GM06990 (cell line): ENCODE measurements around the gene GGA1.

Source experiments
- DNase-seq: peaks from one replicate; pipeline ENCODE4 v3.0.0-alpha.2; 2011; ENCODE audit not compliant: insufficient read length; ENCODE audit errors: extremely low read depth
- H3K27me3 ChIP-seq: replicated peaks from 2 replicates; pipeline ENCODE4 v1.6.0; 2011; ENCODE audit warnings: low read length; ENCODE audit not compliant: control insufficient read depth, insufficient read depth
- H3K36me3 ChIP-seq: 2 replicates; pipeline ENCODE4 v1.5.1; 2011; ENCODE audit warnings: low read length; ENCODE audit not compliant: control insufficient read depth, insufficient read depth
- H3K4me3 ChIP-seq: replicated peaks from 2 replicates; pipeline ENCODE4 v1.5.1; 2011; ENCODE audit warnings: low read depth, mild to moderate bottlenecking, control low read depth, low read length
- TF ChIP-seq, protein P1 (sequence below): IDR thresholded peaks from 2 replicates; pipeline ENCODE4 v1.5.1; 2011; ENCODE audit warnings: low read length, control low read depth, mild to moderate bottlenecking, inconsistent platforms; ENCODE audit not compliant: insufficient read depth, poor library complexity, severe bottlenecking

Gene GGA1

DNA sequence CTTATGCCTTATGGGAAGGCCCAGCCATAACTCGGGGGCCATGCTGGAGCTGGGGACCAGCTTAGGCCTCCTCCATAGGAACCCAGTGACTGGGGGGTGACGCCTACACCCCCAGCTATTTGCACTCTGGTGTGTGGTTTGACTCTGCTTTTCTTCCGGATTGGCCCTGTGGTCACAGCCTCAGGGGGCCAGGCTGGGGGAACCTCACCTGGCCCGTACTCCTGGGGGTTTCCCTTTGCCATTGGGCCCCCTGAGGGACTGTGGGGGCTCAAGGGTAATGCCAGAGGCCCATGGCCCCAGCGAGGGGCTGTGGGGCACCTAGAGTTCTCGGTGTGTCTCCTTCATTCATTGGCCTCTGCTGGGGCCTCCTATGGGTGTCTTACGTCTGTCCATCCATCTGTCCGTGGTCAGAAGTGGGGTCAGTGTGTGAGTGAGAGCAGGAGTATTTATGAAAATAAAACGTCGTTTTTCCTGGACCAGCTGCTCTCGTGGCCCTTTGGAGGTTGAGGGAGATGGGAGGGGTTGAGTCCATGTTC lies 24.5 kb downstream of the GGA1 start:
- peak; percentile 80 for DNase-seq
- H3K4me3 ChIP-seq, result peak overlapping the region; percentile 15; the same call in 1 of the 2 replicates
- TF ChIP-seq, protein P1, sequence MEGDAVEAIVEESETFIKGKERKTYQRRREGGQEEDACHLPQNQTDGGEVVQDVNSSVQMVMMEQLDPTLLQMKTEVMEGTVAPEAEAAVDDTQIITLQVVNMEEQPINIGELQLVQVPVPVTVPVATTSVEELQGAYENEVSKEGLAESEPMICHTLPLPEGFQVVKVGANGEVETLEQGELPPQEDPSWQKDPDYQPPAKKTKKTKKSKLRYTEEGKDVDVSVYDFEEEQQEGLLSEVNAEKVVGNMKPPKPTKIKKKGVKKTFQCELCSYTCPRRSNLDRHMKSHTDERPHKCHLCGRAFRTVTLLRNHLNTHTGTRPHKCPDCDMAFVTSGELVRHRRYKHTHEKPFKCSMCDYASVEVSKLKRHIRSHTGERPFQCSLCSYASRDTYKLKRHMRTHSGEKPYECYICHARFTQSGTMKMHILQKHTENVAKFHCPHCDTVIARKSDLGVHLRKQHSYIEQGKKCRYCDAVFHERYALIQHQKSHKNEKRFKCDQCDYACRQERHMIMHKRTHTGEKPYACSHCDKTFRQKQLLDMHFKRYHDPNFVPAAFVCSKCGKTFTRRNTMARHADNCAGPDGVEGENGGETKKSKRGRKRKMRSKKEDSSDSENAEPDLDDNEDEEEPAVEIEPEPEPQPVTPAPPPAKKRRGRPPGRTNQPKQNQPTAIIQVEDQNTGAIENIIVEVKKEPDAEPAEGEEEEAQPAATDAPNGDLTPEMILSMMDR, result no peak
- H3K36me3 ChIP-seq, result peaks cover 21% of the 10 kb centered on the region
- no peaks in the 10 kb centered on the region for H3K27me3 ChIP-seq

DNA sequence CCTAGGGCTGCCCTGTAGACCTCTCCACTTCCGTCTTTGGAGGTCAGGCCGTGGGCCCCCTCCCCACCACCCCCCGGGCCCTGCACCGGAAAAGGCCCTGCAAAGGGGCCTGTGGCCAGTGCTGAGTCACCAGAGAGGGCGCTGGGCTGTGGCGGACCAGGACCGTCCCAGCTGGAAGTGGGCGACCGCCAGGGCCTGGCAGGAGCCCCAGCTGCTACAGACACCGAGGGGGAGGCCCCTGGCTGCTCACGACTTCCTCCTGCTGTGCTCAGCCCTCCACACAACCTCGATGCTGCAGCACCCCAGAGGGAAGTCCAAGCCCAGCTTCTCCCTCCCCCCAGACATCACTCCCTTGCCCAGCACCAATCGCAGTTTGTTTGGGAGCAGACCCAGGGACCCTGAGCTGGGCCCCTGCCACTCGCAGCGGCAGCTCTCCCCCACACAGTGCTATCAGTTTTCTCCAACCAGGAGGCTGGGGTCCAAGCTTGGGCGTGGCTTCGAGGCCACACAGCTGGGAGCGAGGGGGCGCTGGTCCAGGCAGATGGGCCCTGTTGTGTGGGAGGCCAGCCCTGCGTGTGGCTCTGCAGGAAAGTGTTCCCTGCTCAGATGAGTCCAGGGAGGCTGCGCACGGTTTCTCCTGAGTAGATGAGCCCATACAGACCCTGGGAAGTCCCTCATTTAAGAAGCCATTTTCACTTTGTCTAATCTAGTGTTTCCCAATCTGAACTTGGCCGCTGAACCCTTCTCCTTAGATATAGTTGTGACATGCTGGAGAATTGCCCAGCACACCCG lies 25.2 kb downstream of the GGA1 start:
- TF ChIP-seq, protein P1, result peak; percentile 31
- Histone ChIP-seq H3K36me3 (peaks cover 19% of the 10 kb centered on the region), H3K4me3 (peak overlapping the region; percentile 34; the same call in 1 of the 2 replicates), H3K27me3 (no peaks in the 10 kb centered on the region)
- peak; percentile 87 for DNase-seq

DNA sequence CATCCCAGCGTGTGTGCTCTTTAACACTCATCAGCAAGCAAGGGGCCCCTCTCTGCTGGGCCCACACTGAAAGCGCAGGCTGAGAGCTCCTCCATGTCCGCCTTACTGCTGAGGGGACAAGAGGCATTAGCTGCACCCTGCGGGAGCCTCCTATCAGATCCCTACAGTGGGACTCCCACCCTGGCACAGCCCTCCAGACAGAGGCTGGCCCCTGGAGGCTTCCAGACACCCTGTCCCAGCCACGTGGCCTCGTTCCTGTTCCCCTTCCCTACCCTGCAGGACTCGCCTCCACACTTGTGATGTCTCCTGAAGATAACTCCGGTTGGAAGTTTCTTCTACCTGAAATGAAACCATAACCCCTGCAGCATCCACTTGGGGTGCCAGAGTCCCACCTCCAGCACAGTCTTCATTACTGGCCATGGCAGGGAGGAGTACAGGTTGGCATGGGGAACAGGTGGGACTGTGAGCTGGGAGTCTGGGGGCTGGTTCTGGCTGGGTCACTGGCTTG lies 25.8 kb downstream of the GGA1 start:
- TF ChIP-seq, protein P1, result peak; percentile 54
- peak overlapping the region; percentile 34 for H3K4me3 ChIP-seq
- peak; percentile 63 for DNase-seq
- H3K36me3 ChIP-seq, result peaks cover 13% of the 10 kb centered on the region
- no peaks in the 10 kb centered on the region for H3K27me3 ChIP-seq

DNA sequence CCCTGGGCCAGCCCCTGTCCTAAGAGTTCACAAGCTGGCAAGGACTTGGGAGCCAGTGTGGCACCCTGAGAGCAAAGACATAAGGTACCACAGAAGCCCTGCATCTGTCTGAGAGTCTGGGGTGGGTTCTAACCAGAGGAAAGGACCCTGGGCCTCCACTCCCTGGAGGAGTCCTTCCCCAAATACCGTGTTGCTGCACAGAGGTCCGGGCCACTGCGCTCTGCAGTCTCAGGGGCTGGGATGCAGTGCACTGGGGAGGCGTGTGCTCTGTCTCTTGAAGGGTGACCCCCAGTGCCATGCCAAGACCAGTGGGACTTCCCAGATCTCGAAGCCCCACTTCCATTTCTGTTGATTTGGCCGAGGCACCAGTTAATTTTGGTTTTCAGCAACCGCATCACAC lies 26.5 kb downstream of the GGA1 start:
- no peak for DNase-seq
- TF ChIP-seq, protein P1, result no peak
- H3K36me3 ChIP-seq, result peaks cover 8% of the 10 kb centered on the region
- H3K4me3 ChIP-seq, result no peak overlapping the region
- H3K27me3 ChIP-seq, result no peaks in the 10 kb centered on the region

DNA sequence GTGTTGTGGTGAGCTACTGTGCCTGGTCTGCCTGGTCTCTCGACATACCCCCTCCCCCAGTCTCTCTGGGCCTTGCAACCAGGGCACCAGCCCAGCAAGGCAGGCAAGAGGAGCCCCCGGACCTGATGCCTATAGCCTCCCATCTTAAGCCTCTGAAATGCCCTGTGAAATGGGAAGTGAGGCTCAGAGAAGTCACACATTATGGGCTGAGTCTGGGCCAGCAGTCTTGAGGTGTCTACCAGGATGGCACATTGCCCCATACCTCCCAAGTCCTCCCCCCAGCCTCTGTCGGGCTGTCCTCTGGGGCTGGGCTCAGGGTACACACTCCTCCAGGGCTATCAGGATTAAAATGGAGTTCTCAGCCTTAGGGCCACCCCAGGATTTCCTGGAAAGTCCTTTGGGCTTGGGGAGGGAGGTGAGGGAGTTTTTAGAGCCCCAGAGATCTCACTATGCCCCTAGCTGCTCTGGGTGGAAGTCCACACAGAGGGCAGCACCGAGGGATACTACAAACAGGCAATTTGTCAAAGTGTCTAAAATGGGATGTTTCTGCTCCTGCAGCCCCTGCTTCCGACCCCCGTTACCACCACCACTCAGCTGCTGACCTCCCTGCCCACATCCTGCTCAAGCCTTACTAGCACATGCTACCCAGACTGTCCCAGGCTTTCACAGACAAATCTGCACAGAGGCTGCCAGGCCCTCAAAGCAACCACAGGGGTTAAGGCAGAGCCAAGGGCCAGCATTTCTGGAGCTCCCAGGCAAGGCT lies 27.7 kb downstream of the GGA1 start:
- H3K4me3 ChIP-seq, result no peak overlapping the region
- DNase-seq, result peak; percentile 57
- TF ChIP-seq, protein P1, result peak; percentile 43
- no peaks in the 10 kb centered on the region for H3K27me3 ChIP-seq
- H3K36me3 ChIP-seq, result peaks cover 7% of the 10 kb centered on the region
